Sciatic nerve (tissue), 2 donors: ENCODE measurements around the gene CPLX3. TPM values are rescaled to one million over a fixed set of nuclear protein-coding genes. Genes with fewer than 3 reads are reported as not detected.

ENCODE experiments used
- ATAC-seq: fragments of 200-7000 bp; cut with Tn5 transposase; one replicate; pipeline ENCODE4 v1.9.1; 2020; ENCODE audit warnings: mild to moderate bottlenecking, moderate library complexity
- DNase-seq: peaks from one replicate; pipeline ENCODE4 v3.0.0-alpha.2; 2020; ENCODE audit warnings: low spot score
- intact Hi-C: fragments of 100-400 bp; cut with DNase I; formaldehyde crosslinking; loops from one replicate; pipeline ENCODE4 v1.14.2; 2022
- total RNA-seq: library from RNA; stranded (reverse); fragmentation: NEBNext Ultra II Directional; extraction: Animal tissue kit (Norgen Biotek cat#: 25700); gene quantifications from one replicate; pipeline ENCODE4 v1.2.1, GENCODE V29; 2021
- donor health status: DM: no; HTN: no; CAD: no.
- donor health status: DM: no; HTN: no; CAD: no.

The CPLX3 gene
- total RNA-seq, 1 donor from 2014 or later: not detected

GRCh38 chr15:74838137-74838516 is 11.7 kb downstream of the CPLX3 start:
- ATAC-seq (no peak), DNase-seq (no peak)
- intact Hi-C loops: loop anchor here (10.0 kb wide), 1 partner anchor 57 kb away; the partner anchor contains the start of gene MPI

DNA sequence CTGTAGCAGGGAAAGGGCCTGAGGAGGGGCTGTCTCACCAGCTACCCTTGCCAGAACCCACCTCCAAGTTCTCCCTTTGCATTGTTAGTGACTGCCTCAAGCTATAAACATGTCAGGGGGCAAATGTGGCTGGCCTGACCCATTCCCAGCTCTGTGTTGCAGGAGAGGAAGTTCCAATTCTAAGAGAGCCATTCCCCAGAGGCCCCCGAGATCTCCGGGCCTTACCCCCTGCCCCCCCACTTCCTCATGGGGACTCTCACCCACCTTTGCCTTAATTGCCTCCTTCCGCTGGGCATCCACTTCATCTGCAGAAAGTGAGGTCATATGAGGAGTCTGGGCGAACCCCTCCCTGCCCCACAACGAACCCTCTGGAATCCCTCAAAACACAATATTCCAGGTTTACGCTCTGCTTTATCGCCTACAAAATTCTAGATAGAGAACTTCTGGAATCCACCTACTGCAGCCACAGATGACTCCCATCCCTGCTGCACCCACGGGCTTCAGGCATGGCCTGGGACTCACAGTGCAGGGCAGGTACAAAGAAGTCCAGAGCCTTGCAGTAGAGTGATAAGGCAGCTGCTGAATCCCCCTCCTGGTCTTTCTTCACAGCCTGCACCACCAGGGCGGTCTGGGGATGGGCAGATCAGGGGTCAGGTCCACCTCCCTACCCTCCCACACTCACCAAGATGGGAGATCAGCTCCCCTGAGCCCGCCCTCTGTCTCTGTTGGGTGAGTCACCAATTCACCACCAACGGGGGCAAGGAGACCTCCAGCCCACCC is 12.5 kb downstream of the CPLX3 start:
- DNase-seq (no peak), ATAC-seq (no peak)
- intact Hi-C loops: loop anchor here (10.0 kb wide), 1 partner anchor 56 kb away; the partner anchor contains the start of gene MPI

- intact Hi-C loops: loop anchor here (10.0 kb wide), 2 partner anchors 55 to 65 kb away; partner anchors contain the start of gene MPI
- ATAC-seq (no peak), DNase-seq (no peak)
Measured at GRCh38 chr15:74839526-74840395, 13.3 kb downstream of the CPLX3 start.

- DNase-seq: no peak
- ATAC-seq: no peak
- intact Hi-C loops: loop anchor here (10.0 kb wide), 1 partner anchor 66 kb away; no protein-coding TSS in a partner anchor
Measured at GRCh38 chr15:74840851-74841775, 14.7 kb downstream of the CPLX3 start.

DNA sequence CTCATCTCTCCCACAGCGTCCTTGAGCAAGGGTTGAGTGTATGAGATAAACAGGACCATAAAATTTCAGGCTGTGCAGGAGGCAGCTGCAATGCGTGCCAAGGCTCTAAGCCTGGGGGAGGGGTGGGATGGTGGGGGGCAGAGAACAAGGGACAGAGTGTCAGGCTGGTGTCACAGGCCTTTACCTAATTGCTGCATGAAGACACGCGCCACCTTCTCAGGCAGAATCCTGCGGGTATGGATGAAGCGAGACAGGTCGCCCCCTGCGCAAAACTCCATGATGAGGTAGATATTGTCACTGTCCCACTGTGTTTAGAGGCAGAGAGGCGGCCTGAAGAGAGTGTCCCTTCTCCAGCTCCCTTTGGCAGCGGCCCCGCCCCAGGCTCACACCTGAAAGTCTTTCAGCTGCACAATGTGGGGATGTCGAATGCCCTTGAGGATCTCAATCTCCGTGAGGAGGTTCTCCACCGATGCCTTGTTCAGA is 15.5 kb downstream of the CPLX3 start:
- DNase-seq (no peak), ATAC-seq (no peak)
- intact Hi-C loops: loop anchor here (10.0 kb wide), 1 partner anchor 67 kb away; no protein-coding TSS in a partner anchor

GRCh38 chr15:74842581-74843444 is 16.4 kb downstream of the CPLX3 start, which contains the start of gene ULK3:
ULK3 (minus strand) TSS chr15:74843156; CDS start chr15:74843105, 51 bp downstream.
- intact Hi-C loops: loop anchor here (10.0 kb wide), 1 partner anchor 68 kb away; no protein-coding TSS in a partner anchor
- ATAC-seq (peak; percentile 94), DNase-seq (peak; percentile 94)

DNA sequence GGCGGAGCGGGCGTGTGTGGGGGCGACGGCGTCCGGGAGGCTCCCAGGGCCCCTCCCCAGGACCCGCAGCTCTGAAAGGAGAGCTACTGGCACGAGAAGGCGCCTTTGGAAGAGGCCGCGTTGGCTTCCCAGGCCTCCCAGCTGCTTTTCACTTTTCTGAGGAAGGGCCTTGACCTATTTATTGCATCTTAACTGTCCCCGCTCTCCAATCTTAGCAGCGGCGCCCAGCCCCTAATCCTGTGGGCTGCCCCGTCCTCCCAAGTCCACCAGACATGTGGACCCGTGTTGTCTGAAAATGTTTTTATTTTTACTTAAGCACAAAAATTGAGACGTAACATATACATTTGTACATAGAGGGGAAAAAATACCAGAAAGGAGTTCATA is 17.0 kb downstream of the CPLX3 start:
- intact Hi-C loops: loop anchor here (10.0 kb wide), 1 partner anchor 69 kb away; no protein-coding TSS in a partner anchor
- ATAC-seq: no peak
- no peak for DNase-seq

- intact Hi-C loops: loop anchor here (10.0 kb wide), 1 partner anchor 69 kb away; no protein-coding TSS in a partner anchor
- DNase-seq (no peak), ATAC-seq (peak; percentile 1)
Measured at GRCh38 chr15:74843891-74844299, 17.5 kb downstream of the CPLX3 start.

GRCh38 chr15:74844319-74845207 is 18.1 kb downstream of the CPLX3 start:
- intact Hi-C loops: loop anchor here (10.0 kb wide), 1 partner anchor 70 kb away; no protein-coding TSS in a partner anchor
- ATAC-seq: no peak
- DNase-seq: no peak

GRCh38 chr15:74845208-74845568 is 18.8 kb downstream of the CPLX3 start:
- intact Hi-C loops: loop anchor here (10.0 kb wide), 1 partner anchor 70 kb away; no protein-coding TSS in a partner anchor
- no peak for DNase-seq
- no peak for ATAC-seq

GRCh38 chr15:74845581-74845980 is 19.2 kb downstream of the CPLX3 start:
- intact Hi-C loops: loop anchor here (10.0 kb wide), 1 partner anchor 71 kb away; no protein-coding TSS in a partner anchor
- DNase-seq: no peak
- ATAC-seq: no peak

- ATAC-seq (no peak), DNase-seq (no peak)
- intact Hi-C loops: loop anchor here (10.0 kb wide), 1 partner anchor 73 kb away; no protein-coding TSS in a partner anchor
Measured at GRCh38 chr15:74847432-74847831, 21.0 kb downstream of the CPLX3 start.

GRCh38 chr15:74850393-74850792 is 24.0 kb downstream of the CPLX3 start:
- intact Hi-C loops: no loop called here
- no peak for ATAC-seq
- no peak for DNase-seq

- intact Hi-C loops: no loop called here
- no peak for DNase-seq
- no peak for ATAC-seq
Measured at GRCh38 chr15:74851960-74852359, 25.5 kb downstream of the CPLX3 start.

- ATAC-seq (no peak), DNase-seq (no peak)
- intact Hi-C loops: no loop called here
Measured at GRCh38 chr15:74854453-74855022, 28.1 kb downstream of the CPLX3 start.

- DNase-seq (no peak), ATAC-seq (no peak)
- intact Hi-C loops: no loop called here
Measured at GRCh38 chr15:74855857-74856256, 29.4 kb downstream of the CPLX3 start.
